Tibial artery (tissue), 4 donors: ENCODE results near the gene CTIF.

Experiments used
- DNase-seq, 2 donors: peaks; one replicate each; pipeline ENCODE4 v3.0.0-alpha.2; 2019
- H3K27ac ChIP-seq, 2 donors: fragments of 200-600 bp; sonication (generic) in 1 of 2; 1 replicate in 1 of 2; 2 replicates in 1 of 2; pipeline ENCODE4 v1.5.1; 2018 to 2019; ENCODE audit warnings: mild to moderate bottlenecking in 1 of 2
- H3K27me3 ChIP-seq, 2 donors: fragments of 200-600 bp; sonication (generic) in 1 of 2; one replicate each; pipeline versions ENCODE4 v1.5.1 to v1.6.0; 2016 to 2019
- H3K36me3 ChIP-seq, 3 donors: fragments of 200-600 bp; sonication (generic) in 2 of 3; one replicate each; pipeline ENCODE4 v1.5.1; 2016 to 2019; ENCODE audit warnings: mild to moderate bottlenecking in 2 of 3
- H3K4me1 ChIP-seq, 4 donors: fragments of 200-600 bp; sonication (generic) in 2 of 4; 1 replicate in 3 of 4; 2 replicates in 1 of 4; pipeline ENCODE4 v1.5.1; 2016 to 2019
- H3K4me3 ChIP-seq, 2 donors: fragments of 200-600 bp; sonication (generic) in 1 of 2; 1 replicate in 1 of 2; 2 replicates in 1 of 2; pipeline ENCODE4 v1.5.1; 2018 to 2019; ENCODE audit warnings: mild to moderate bottlenecking in 2 of 2
- H3K9me3 ChIP-seq, 3 donors: fragments of 200-600 bp; sonication (generic) in 1 of 3; one replicate each; pipeline ENCODE4 v1.5.1; 2016 to 2019
- CTCF ChIP-seq, 2 experiments: fragments of 200-600 bp in 1 of 2; fragments of 450-650 bp in 1 of 2; IDR thresholded peaks; one replicate each; pipeline ENCODE4 v1.5.1; 2017 to 2019; ENCODE audit warnings: antibody characterized with exemption in 2 of 2, mild to moderate bottlenecking in 1 of 2, moderate library complexity in 1 of 2
- intact Hi-C: fragments of 100-400 bp; cut with DNase I; formaldehyde crosslinking; loops from one replicate; pipeline ENCODE4 v1.15.0; 2023; ENCODE audit warnings: low total_unique reads

CTIF gene

GRCh38 chr18:48740068-48740440 lies 201.2 kb downstream of the CTIF start:
- TF ChIP-seq CTCF (IDR thresholded peaks at IDR 0.05) = no peak
- Histone ChIP-seq H3K27ac (peak overlapping the region; percentile 70 to 86), H3K4me1 (peaks cover 0 to 78% (median 64%) of the 10 kb centered on the region in 4 donors), H3K36me3 (no peaks in the 10 kb centered on the region), H3K4me3 (no peak overlapping the region), H3K9me3 (no peaks in the 10 kb centered on the region), H3K27me3 (no peaks in the 10 kb centered on the region)
- peak; percentile 73 to 93 for DNase-seq
- intact Hi-C loops = no loop called here

GRCh38 chr18:48740851-48741485 lies 202.1 kb downstream of the CTIF start:
- no peak overlapping the region for H3K4me3 ChIP-seq
- H3K4me1 ChIP-seq = peaks cover 0 to 81% (median 64%) of the 10 kb centered on the region in 4 donors
- H3K27ac ChIP-seq = peak overlapping the region; percentile 70 to 86
- H3K36me3 ChIP-seq = no peaks in the 10 kb centered on the region
- DNase-seq = no peak
- intact Hi-C loops = no loop called here
- TF ChIP-seq CTCF (IDR thresholded peaks at IDR 0.05) = no peak
- H3K27me3 ChIP-seq = no peaks in the 10 kb centered on the region
- H3K9me3 ChIP-seq = no peaks in the 10 kb centered on the region

GRCh38 chr18:48741866-48742265 lies 203.0 kb downstream of the CTIF start:
- H3K4me1 ChIP-seq = peaks cover 0 to 78% (median 64%) of the 10 kb centered on the region in 4 donors
- no peaks in the 10 kb centered on the region for H3K9me3 ChIP-seq
- TF ChIP-seq CTCF (IDR thresholded peaks at IDR 0.05) = no peak
- no peaks in the 10 kb centered on the region for H3K27me3 ChIP-seq
- no peak overlapping the region for H3K4me3 ChIP-seq
- H3K36me3 ChIP-seq = no peaks in the 10 kb centered on the region
- no peak for DNase-seq
- H3K27ac ChIP-seq = peak overlapping the region; percentile 70 to 86
- intact Hi-C loops = no loop called here

- no peak overlapping the region for H3K4me3 ChIP-seq
- H3K4me1 ChIP-seq = peaks cover 0 to 78% (median 64%) of the 10 kb centered on the region in 4 donors
- peak overlapping the region; percentile 70 to 86 for H3K27ac ChIP-seq
- intact Hi-C loops = no loop called here
- TF ChIP-seq CTCF (IDR thresholded peaks at IDR 0.05) = no peak
- H3K27me3 ChIP-seq = no peaks in the 10 kb centered on the region
- no peak for DNase-seq
- H3K9me3 ChIP-seq = no peaks in the 10 kb centered on the region
- no peaks in the 10 kb centered on the region for H3K36me3 ChIP-seq
Measured at GRCh38 chr18:48742304-48742703, 203.5 kb downstream of the CTIF start.

GRCh38 chr18:48742706-48743475 lies 204.1 kb downstream of the CTIF start:
- Histone ChIP-seq H3K4me1 (peaks cover 0 to 78% (median 64%) of the 10 kb centered on the region in 4 donors), H3K36me3 (no peaks in the 10 kb centered on the region), H3K27me3 (no peaks in the 10 kb centered on the region), H3K27ac (peak overlapping the region; percentile 70 to 86), H3K4me3 (no peak overlapping the region), H3K9me3 (no peaks in the 10 kb centered on the region)
- no peak for TF ChIP-seq CTCF (IDR thresholded peaks at IDR 0.05)
- DNase-seq = peak; percentile 88 to 93
- intact Hi-C loops = no loop called here
